IMR-90 (cell line): ENCODE data around the gene S100A2. TPM values are rescaled to one million over a fixed set of nuclear protein-coding genes. Genes with fewer than 3 reads are reported as not detected.

Experiments used
- polyA plus RNA-seq, 3 experiments: library from polyadenylated mRNA; depleted of rRNA; stranded (reverse); fragments of >200 nt; gene quantifications; 2 replicates each; pipeline ENCODE4 v1.2.3, GENCODE V29; 2012; ENCODE audit warnings: low replicate concordance in 1 of 3
- total RNA-seq: library from RNA; depleted of rRNA; stranded (reverse); fragments of >200 nt; gene quantifications from 2 replicates; pipeline ENCODE4 v1.2.3, GENCODE V29; 2012; rRNA removed

The S100A2 gene
- total and polyA plus RNA-seq, 2 of the 4 experiments (the other 2 are of a cell fraction): 3.6 to 7.9 TPM

Other genes with a start within 250 kb of the S100A2 start
- gene PGLYRP4, start 217.0 kb downstream of the S100A2 start, total RNA-seq: not detected in 2 replicates
- not detected in 2 replicates for gene PGLYRP4, start 217.0 kb downstream of the S100A2 start, polyA plus RNA-seq (2012; rRNA removed)
- not detected in 2 replicates for gene S100A9, start 208.0 kb downstream of the S100A2 start, total RNA-seq
- not detected in 2 replicates for gene S100A9, start 208.0 kb downstream of the S100A2 start, polyA plus RNA-seq (2012; rRNA removed)
- gene S100A12, start 190.2 kb downstream of the S100A2 start, total RNA-seq: not detected in 2 replicates
- gene S100A12, start 190.2 kb downstream of the S100A2 start, polyA plus RNA-seq (2012; rRNA removed): not detected in 2 replicates
- gene S100A8, start 174.8 kb downstream of the S100A2 start, total RNA-seq: not detected in 2 replicates
- gene S100A8, start 174.8 kb downstream of the S100A2 start, polyA plus RNA-seq (2012; rRNA removed): not detected in 2 replicates
- gene S100A7A, start 149.3 kb downstream of the S100A2 start, total RNA-seq: not detected in 2 replicates
- not detected in 2 replicates for gene S100A7A, start 149.3 kb downstream of the S100A2 start, polyA plus RNA-seq (2012; rRNA removed)
- not detected in 2 replicates for gene S100A7, start 105.2 kb downstream of the S100A2 start, total RNA-seq
- not detected in 2 replicates for gene S100A7, start 105.2 kb downstream of the S100A2 start, polyA plus RNA-seq (2012; rRNA removed)
- gene S100A6, start 29.9 kb downstream of the S100A2 start, total RNA-seq: 373 and 555 TPM in 2 replicates
- gene S100A6, start 29.9 kb downstream of the S100A2 start, polyA plus RNA-seq (2012; rRNA removed): 1,755 and 2,394 TPM in 2 replicates
- 0.56 TPM in 1 of 2 replicates, not detected in the other for gene S100A5, start 24.9 kb downstream of the S100A2 start, total RNA-seq
- gene S100A5, start 24.9 kb downstream of the S100A2 start, polyA plus RNA-seq (2012; rRNA removed): 0.27 and 0.55 TPM in 2 replicates
- 5.6 and 7.5 TPM in 2 replicates for gene S100A4, start 20.0 kb downstream of the S100A2 start, total RNA-seq
- 15.0 and 16.6 TPM in 2 replicates for gene S100A4, start 20.0 kb downstream of the S100A2 start, polyA plus RNA-seq (2012; rRNA removed)
- gene S100A3, start 16.6 kb downstream of the S100A2 start, total RNA-seq: 1.4 and 2.9 TPM in 2 replicates
- 4.5 and 6.2 TPM in 2 replicates for gene S100A3, start 16.6 kb downstream of the S100A2 start, polyA plus RNA-seq (2012; rRNA removed)
- 201 and 226 TPM in 2 replicates for gene S100A16, start 47.3 kb upstream of the S100A2 start, total RNA-seq
- gene S100A16, start 47.3 kb upstream of the S100A2 start, polyA plus RNA-seq (2012; rRNA removed): 515 and 543 TPM in 2 replicates
- gene S100A14, start 50.5 kb upstream of the S100A2 start, total RNA-seq: not detected in 2 replicates
- 0.10 and 0.14 TPM in 2 replicates for gene S100A14, start 50.5 kb upstream of the S100A2 start, polyA plus RNA-seq (2012; rRNA removed)
- gene S100A13, start 61.7 kb upstream of the S100A2 start, total RNA-seq: 122 and 225 TPM in 2 replicates
- gene S100A13, start 61.7 kb upstream of the S100A2 start, polyA plus RNA-seq (2012; rRNA removed): 468 and 529 TPM in 2 replicates
- 0.18 TPM in 1 of 2 replicates, not detected in the other for gene S100A1, start 62.6 kb upstream of the S100A2 start, total RNA-seq
- 0.29 and 0.59 TPM in 2 replicates for gene S100A1, start 62.6 kb upstream of the S100A2 start, polyA plus RNA-seq (2012; rRNA removed)
- 33.9 and 38.9 TPM in 2 replicates for gene CHTOP, start 68.2 kb upstream of the S100A2 start, total RNA-seq
- 49.3 and 50.8 TPM in 2 replicates for gene CHTOP, start 68.2 kb upstream of the S100A2 start, polyA plus RNA-seq (2012; rRNA removed)
- 37.2 and 40.9 TPM in 2 replicates for gene SNAPIN, start 92.9 kb upstream of the S100A2 start, total RNA-seq
- 37.4 and 39.1 TPM in 2 replicates for gene SNAPIN, start 92.9 kb upstream of the S100A2 start, polyA plus RNA-seq (2012; rRNA removed)
- 405 and 504 TPM in 2 replicates for gene ILF2, start 105.1 kb upstream of the S100A2 start, total RNA-seq
- 269 and 273 TPM in 2 replicates for gene ILF2, start 105.1 kb upstream of the S100A2 start, polyA plus RNA-seq (2012; rRNA removed)
- not detected in 2 replicates for gene NPR1, start 112.8 kb upstream of the S100A2 start, total RNA-seq
- 0.02 and 0.03 TPM in 2 replicates for gene NPR1, start 112.8 kb upstream of the S100A2 start, polyA plus RNA-seq (2012; rRNA removed)
- gene INTS3, start 162.2 kb upstream of the S100A2 start, total RNA-seq: 28.1 and 33.5 TPM in 2 replicates
- 53.9 and 59.4 TPM in 2 replicates for gene INTS3, start 162.2 kb upstream of the S100A2 start, polyA plus RNA-seq (2012; rRNA removed)
- gene SLC27A3, start 209.6 kb upstream of the S100A2 start, total RNA-seq: 1.9 and 3.2 TPM in 2 replicates
- 9.3 and 9.6 TPM in 2 replicates for gene SLC27A3, start 209.6 kb upstream of the S100A2 start, polyA plus RNA-seq (2012; rRNA removed)